ENCODE measurements around the gene TMEM72. TPM values are rescaled to one million over a fixed set of nuclear protein-coding genes. Genes with fewer than 3 reads are reported as not detected.

TMEM72 gene
- polyA plus RNA-seq, 1 donor (not counting 4 experiments of a cell fraction or from before 2014, with no cell fraction given): not detected

- no peaks in the 10 kb centered on the region for H3K9me3 ChIP-seq (ENCODE audit: control insufficient read depth, low read depth, low read length)
- H3K9ac ChIP-seq (ENCODE audit: control insufficient read depth, extremely low read depth, insufficient read depth, low read length): no peak overlapping the region
- no peaks in the 10 kb centered on the region for H4K20me1 ChIP-seq (ENCODE audit: control insufficient read depth, extremely low read depth, insufficient read depth, low read length)
- no peaks in the 10 kb centered on the region for H3K36me3 ChIP-seq (ENCODE audit: control insufficient read depth in 2 of 2, extremely low read depth in 1 of 2, insufficient read depth in 2 of 2, low read length in 2 of 2)
- H3K79me2 ChIP-seq (ENCODE audit: control insufficient read depth, insufficient read depth, low read length): no peaks in the 10 kb centered on the region
- no peaks in the 10 kb centered on the region for H3K27me3 ChIP-seq (ENCODE audit: control insufficient read depth, extremely low read depth, insufficient read depth, low read length)
- FAIRE-seq: no peak
- no peak overlapping the region for H3K4me3 ChIP-seq (ENCODE audit: control insufficient read depth in 2 of 3, extremely low read depth in 1 of 3, insufficient read depth in 2 of 3, low read depth in 1 of 3, low read length in 3 of 3)
- no peak for DNase-seq (ENCODE audit: low read depth, low spot score)
- no peak overlapping the region for H3K27ac ChIP-seq (ENCODE audit: control insufficient read depth, insufficient read depth, low read length)
- no peak overlapping the region for H2AFZ ChIP-seq (ENCODE audit: control insufficient read depth, low read length)
- H3K4me2 ChIP-seq (ENCODE audit: control insufficient read depth, extremely low read depth, insufficient read depth, low read depth, low read length): no peak overlapping the region
- H3K4me1 ChIP-seq (ENCODE audit: control insufficient read depth, extremely low read depth, insufficient read depth, low read length): no peaks in the 10 kb centered on the region
- H3K9me1 ChIP-seq (ENCODE audit: control insufficient read depth, extremely low read depth, insufficient read depth, low read length): no peaks in the 10 kb centered on the region
- dilution Hi-C loops (cut with MboI; ENCODE audit: extremely low pct_ligation_motif_present, low sequenced_read_pairs): no loop called here
- TF ChIP-seq EZH2 (IDR thresholded peaks at IDR 0.05; ENCODE audit: low read length) (no peak), CTCF (optimal IDR thresholded peaks at IDR 0.05 in 1 of 3, IDR thresholded peaks at IDR 0.05 in 1 of 3, conservative IDR thresholded peaks at IDR 0.05 in 1 of 3; ENCODE audit: extremely low read depth in 1 of 3, insufficient read depth in 2 of 3, low read length in 3 of 3) (no peak)
Measured at GRCh38 chr10:44925811-44926750, 14.9 kb downstream of the TMEM72 start.

- Histone ChIP-seq H3K4me3 (ENCODE audit: control insufficient read depth in 2 of 3, extremely low read depth in 1 of 3, insufficient read depth in 2 of 3, low read depth in 1 of 3, low read length in 3 of 3) (no peak overlapping the region), H2AFZ (ENCODE audit: control insufficient read depth, low read length) (no peak overlapping the region), H3K4me2 (ENCODE audit: control insufficient read depth, extremely low read depth, insufficient read depth, low read depth, low read length) (no peak overlapping the region), H3K9me1 (ENCODE audit: control insufficient read depth, extremely low read depth, insufficient read depth, low read length) (no peaks in the 10 kb centered on the region), H3K27ac (ENCODE audit: control insufficient read depth, insufficient read depth, low read length) (no peak overlapping the region), H3K27me3 (ENCODE audit: control insufficient read depth, extremely low read depth, insufficient read depth, low read length) (no peaks in the 10 kb centered on the region), H3K9me3 (ENCODE audit: control insufficient read depth, low read depth, low read length) (no peaks in the 10 kb centered on the region), H3K79me2 (ENCODE audit: control insufficient read depth, insufficient read depth, low read length) (no peaks in the 10 kb centered on the region), H3K4me1 (ENCODE audit: control insufficient read depth, extremely low read depth, insufficient read depth, low read length) (no peaks in the 10 kb centered on the region), H3K9ac (ENCODE audit: control insufficient read depth, extremely low read depth, insufficient read depth, low read length) (no peak overlapping the region), H3K36me3 (ENCODE audit: control insufficient read depth in 2 of 2, extremely low read depth in 1 of 2, insufficient read depth in 2 of 2, low read length in 2 of 2) (no peaks in the 10 kb centered on the region), H4K20me1 (ENCODE audit: control insufficient read depth, extremely low read depth, insufficient read depth, low read length) (no peaks in the 10 kb centered on the region)
- TF ChIP-seq CTCF (optimal IDR thresholded peaks at IDR 0.05 in 1 of 3, IDR thresholded peaks at IDR 0.05 in 1 of 3, conservative IDR thresholded peaks at IDR 0.05 in 1 of 3; ENCODE audit: extremely low read depth in 1 of 3, insufficient read depth in 2 of 3, low read length in 3 of 3): no peak
- no peak for TF ChIP-seq EZH2 (IDR thresholded peaks at IDR 0.05; ENCODE audit: low read length)
- dilution Hi-C loops (cut with MboI; ENCODE audit: extremely low pct_ligation_motif_present, low sequenced_read_pairs): no loop called here
- DNase-seq (ENCODE audit: low read depth, low spot score): no peak
- no peak for FAIRE-seq
Measured at GRCh38 chr10:44926751-44927351, 15.7 kb downstream of the TMEM72 start.
